HG02763 (cell line): ENCODE results near the gene GRHPR.
"Not testable (repeated sequence)": the region's sequence is repeated elsewhere in the genome, so short reads cannot be mapped to it uniquely, and the experiment has no call there.

Experiments
- ATAC-seq: cut with Tn5 transposase; IDR thresholded peaks from one replicate; pipeline ENCODE4 v1.9.1; 2021; ENCODE audit warnings: mild to moderate bottlenecking, moderate library complexity; ENCODE audit not compliant: unreplicated experiment

The GRHPR gene

DNA sequence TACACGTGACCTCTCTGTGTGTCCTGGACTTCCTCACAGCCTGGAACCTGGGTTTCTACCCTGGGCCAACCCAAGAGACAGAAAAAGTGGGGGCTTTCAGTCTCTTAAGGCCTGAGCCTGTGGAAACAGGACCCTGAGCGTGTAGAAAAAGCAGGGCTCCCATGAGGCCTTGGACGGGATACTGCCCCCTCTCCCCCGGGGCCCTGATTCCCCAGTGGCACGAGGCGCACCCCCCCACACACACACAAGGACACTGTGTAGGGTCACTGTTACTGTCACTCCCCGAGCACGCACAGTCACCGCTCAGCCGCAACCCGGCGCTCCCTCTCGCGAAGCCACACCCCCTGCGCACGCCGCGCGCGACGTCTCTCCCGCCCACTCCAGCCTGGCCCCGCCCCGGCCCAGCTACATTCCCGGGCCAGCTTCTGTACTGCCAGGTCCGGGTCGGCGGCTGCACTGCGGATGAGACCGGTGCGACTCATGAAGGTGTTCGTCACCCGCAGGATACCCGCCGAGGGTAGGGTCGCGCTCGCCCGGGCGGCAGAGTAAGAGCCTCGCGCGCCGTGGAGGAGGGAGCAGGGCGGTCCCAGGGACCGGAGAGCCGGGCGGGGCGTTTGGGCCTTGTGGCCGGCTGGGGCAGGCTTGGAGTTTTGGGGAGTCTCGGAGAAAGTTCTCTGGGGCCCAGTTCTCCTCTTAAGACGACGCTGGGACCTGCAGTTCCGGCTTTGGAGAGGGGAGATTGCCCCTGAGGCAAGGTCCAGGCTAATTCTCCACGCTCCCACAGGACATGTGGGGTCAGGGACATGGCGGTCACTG lies at the start of gene GRHPR:
GRHPR (plus strand) TSS at position 408 of the 816 bp plus-strand sequence; CDS start at position 463, 55 bp downstream.
- peak; percentile 90 for ATAC-seq

DNA sequence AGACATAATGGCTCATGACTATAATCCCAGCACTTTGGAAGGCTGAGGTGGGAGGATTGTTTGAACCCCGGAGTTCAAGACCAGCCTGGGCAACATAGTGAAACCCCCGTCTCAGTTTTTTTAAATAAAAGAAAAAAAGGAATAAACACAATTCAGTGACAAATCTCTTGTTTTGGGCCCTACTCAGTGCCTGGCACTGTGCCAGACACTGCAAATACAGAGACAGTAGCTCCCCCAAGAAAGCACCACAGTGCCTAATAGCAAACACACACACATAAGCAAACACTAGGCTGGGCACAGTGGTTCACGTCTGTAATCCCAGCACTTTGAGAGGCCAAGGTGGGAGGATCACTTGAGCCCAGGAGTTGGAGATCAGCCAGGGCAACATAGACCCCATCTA lies 49.7 kb upstream of the GRHPR start:
- ATAC-seq = no peak

DNA sequence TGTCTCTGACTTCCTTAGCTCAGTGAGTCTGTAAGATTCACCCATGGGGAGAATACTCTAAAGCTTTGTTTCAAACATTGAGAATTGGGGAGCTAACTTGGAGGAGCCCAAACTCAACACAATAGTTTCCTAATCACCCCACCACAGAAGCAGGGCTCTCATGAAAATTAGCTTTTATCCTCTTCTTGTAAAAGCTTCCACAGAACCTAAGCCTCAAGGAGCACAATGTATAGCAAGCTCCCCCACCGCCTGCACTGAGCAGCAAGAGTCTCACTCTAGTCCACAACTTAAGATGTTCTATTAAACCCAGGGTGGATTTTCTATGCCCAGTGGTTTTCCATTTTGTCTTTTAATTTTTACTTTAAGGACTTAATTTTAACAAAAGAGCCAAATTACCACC lies 48.9 kb upstream of the GRHPR start:
- ATAC-seq = no peak

DNA sequence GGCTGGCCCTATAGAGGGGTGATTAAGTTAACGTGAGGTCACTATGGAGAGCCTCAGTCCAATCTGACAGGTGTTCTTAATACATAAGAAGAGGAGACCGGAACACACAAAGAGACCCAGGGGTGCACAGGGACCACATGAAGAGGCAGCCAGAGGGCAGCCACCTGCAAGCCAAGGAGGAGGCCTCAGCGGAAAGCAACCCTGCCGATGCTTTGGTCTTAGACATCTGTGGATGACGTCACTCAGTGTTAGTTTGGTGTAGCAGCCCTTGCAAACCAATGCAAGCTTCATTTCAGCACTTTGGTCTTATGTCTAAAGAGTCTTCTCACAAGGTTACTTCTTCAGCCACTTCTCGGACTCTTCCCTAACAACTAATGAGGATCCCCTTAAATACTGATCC lies 47.6 kb upstream of the GRHPR start:
- peak; percentile 33 for ATAC-seq

DNA sequence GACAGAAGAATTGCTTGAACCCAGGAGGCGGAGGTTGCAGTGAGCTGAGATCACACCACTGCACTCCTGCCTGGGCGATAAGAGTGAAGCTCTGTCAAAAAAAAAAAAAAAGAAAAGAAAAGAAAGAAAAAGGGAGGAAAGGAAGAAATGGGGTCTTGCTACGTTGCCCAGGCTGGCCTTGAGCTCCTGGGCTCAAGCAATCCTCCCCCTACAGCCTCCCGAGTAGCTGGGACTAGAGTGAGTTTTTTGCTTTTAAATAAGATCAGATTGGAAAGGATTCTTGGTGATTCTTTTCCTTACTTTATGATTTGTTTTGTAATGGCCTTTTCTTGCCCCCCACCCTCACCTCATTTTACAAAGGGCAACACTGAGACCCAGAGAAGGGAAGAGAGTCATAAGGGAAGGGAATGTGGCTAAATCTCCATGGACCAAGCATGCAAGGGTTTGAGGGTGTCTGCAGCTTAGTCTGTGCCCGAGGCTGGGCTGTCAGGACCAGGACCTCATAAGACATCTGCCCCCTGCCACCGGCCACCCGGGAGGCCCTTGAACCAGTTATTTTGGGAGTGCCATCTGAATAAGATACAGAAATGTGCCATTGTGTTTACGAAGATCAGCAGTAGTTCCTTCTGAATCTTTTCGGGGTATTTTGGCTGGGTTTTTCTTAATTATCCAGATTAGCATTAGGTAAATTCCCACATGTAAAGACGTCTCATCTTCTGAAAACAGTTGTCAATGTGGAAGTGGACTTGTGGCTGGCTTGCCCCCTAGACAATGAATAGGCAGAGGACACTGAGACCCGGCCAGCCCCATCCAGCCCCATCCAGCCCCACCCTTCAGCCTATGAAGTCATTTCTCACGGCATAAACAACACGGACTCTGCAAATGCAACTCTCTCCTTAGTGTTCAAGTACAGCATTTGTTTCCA lies 44.5 kb upstream of the GRHPR start:
- ATAC-seq = no peak

- no peak for ATAC-seq
These were observed 43.9 kb upstream of the GRHPR start for GRCh38 chr9:37378613-37379004.

DNA sequence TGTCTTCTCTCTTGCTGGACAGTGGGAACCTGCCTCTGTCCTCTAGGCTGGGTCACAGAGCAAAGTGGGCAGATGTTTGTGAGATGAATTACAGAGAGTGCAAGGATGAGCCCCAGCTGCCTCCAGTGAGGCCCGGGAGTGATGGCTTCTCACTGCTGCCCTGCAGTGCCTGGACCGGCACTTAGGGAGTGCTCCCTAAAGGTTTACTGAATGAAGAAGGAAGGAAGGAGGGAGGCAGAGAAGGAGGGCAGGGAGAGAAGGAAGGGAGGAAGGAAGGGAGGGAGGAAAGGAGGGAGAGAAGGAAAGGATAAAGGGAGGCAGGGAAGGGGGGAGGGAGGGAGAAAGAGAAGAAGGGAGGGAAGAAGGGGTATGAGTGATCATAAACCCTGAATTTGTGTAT lies 42.7 kb upstream of the GRHPR start:
- no peak for ATAC-seq

DNA sequence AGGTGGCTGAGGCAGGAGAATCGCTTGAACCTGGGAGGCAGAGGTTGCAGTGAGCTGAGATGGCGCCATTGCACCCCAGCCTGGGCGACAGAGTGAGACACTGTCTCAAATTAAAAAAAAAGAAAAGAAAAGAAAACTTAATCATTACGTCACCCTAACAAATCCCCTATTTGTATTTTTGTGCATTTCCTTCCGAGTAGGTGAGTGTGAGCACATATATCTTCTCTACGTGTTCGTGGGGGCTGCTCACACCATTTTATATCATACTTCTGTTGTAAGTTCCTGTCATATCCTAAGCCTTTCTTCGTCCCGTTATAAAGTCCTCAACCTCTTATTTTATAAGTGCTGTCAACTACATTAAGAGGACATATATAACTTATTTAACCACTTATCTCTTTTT lies 41.9 kb upstream of the GRHPR start:
- ATAC-seq = no peak

- ATAC-seq = no peak
These were observed 41.3 kb upstream of the GRHPR start for GRCh38 chr9:37381094-37381741.

- ATAC-seq = peak; percentile 37
These were observed 40.1 kb upstream of the GRHPR start for GRCh38 chr9:37382161-37382981.

DNA sequence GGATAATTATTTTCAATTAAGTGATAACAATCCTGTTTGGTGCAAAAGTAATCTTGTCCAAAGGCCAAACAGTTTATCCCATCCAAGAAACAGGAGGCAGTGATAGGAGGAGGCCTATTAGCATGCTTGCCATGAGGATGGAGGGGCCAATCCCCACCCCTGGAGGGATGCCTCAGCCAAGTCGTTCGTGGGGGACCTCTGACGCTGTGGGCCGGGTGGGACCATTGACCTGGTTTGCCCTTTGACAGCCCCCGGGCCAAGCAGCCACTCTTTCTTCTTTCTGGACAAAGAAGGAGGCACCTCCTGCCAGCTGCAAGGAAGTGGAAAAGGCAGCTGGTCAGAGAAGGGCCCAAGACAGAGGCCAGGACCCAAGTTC lies 39.5 kb upstream of the GRHPR start:
- ATAC-seq = peak; percentile 12

DNA sequence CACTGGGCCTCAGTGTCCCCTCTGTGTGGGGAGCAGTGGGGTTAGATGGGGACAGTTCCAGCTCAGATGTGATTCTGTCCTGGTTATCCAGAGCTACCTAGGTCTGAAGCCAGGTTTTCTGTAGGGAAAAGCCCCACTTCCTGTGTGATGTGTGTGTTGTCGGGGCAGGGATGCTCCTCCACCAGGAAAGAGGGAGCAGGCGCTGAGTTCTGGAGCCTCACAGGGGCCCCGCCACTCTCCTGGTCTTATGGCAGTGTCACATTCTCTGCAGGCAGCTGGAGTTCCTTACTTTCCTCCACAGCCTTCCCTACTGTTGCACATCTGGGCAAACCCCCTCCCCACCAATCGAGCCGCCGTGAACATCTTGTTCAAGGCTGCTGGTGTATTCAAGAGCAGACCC lies 39.1 kb upstream of the GRHPR start:
- no peak for ATAC-seq

- no peak for ATAC-seq
These were observed 38.4 kb upstream of the GRHPR start for GRCh38 chr9:37383876-37384746.

- no peak for ATAC-seq
These were observed 37.2 kb upstream of the GRHPR start for GRCh38 chr9:37385286-37385685.

DNA sequence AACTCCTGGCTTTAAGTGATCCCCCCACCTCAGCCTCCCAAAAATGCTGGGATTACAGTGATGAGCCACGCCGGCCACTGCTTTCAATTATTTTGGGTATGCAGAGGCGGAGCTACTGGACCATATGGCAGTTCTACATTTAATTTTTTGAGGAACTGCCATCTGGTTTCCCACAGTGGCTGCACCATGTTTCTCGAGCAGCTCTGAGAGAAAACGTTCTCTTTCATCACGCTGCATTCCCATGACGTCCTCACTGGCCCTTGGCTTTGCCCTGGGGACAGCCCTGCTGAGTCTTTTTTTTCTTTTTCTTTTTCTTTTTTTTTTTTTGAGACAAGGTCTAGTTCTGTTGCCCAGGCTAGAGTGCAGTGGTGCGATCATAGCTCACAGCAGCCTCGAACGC lies 35.5 kb upstream of the GRHPR start:
- ATAC-seq = no peak

- peak; percentile 83 for ATAC-seq
These were observed 31.7 kb upstream of the GRHPR start for GRCh38 chr9:37390759-37391158.

GRCh38 chr9:37392272-37392671 lies 30.2 kb upstream of the GRHPR start:
- ATAC-seq = no peak

GRCh38 chr9:37395229-37395628 lies 27.3 kb upstream of the GRHPR start:
- ATAC-seq = no peak

DNA sequence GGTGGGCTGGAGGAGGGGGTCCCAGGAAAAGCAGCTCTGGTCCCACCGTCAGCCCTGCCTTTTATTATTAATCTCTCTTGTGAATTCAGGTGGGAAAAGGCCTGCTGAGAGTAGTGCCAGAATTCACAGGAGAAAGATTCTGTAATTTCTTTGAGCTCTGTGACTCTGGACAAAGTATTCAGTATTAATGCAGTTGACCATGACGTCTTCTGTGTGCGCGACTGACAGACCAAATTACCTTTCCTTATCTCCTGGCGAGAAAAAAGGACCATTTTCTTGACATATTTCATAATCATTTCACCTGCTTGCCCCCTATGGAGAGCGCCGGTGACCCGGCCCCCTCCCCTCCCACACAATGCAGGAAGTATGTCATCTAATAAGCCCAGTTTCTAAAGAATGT lies 26.8 kb upstream of the GRHPR start:
- no peak for ATAC-seq

- ATAC-seq = not testable (repeated sequence)
These were observed 24.5 kb upstream of the GRHPR start for GRCh38 chr9:37397948-37398347.
